ENCODE data around the gene ZNF823. TPM values are rescaled to one million over a fixed set of nuclear protein-coding genes. Genes with fewer than 3 reads are reported as not detected.

Gene ZNF823
- total and polyA plus RNA-seq, 2 of the 13 experiments (the other 11 are each of a cell fraction or from before 2014, with no cell fraction given): 5.7 to 11.7 TPM

DNA sequence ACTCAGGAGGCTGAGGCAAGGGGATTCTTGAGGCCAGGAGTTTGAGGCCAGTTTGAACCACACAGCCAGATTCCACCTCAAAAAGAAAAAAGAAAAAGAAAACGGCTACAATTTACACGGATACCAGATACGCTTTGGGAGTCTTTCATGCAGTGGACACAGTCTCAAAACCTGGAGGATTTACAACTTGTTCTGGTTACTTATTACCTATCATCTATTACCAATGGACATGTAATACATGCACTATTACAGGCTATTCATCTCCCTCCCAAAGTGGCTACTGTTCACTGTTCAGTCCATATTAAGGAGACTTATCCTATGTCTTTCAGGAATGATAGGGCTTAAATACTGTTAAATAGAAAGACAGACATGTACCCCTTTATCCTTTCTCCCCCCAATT is 33.3 kb downstream of the ZNF823 start (continued):
- TF ChIP-seq, protein P1, sequence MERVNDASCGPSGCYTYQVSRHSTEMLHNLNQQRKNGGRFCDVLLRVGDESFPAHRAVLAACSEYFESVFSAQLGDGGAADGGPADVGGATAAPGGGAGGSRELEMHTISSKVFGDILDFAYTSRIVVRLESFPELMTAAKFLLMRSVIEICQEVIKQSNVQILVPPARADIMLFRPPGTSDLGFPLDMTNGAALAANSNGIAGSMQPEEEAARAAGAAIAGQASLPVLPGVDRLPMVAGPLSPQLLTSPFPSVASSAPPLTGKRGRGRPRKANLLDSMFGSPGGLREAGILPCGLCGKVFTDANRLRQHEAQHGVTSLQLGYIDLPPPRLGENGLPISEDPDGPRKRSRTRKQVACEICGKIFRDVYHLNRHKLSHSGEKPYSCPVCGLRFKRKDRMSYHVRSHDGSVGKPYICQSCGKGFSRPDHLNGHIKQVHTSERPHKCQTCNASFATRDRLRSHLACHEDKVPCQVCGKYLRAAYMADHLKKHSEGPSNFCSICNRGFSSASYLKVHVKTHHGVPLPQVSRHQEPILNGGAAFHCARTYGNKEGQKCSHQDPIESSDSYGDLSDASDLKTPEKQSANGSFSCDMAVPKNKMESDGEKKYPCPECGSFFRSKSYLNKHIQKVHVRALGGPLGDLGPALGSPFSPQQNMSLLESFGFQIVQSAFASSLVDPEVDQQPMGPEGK (CRISPR knock-in tag; IDR thresholded peaks at IDR 0.05): no peak

DNA sequence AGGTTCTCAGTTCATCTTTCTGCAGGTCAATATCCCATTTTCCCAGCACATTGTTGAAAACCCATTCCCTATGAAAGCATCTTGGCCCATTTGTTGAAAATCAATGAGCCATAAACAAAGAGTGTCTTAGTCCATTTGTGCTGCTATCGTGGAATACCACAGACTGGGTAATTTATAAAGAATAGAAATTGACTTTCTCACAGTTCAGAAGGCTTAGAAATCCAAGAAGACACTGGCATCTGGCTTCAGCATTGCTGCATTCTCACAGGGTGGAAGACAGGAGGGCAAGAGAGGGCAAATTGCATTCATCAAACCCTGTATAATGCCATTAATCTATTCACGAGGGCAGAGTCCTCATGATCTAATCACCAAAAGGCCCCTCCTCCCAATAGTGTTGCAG is 34.1 kb downstream of the ZNF823 start:
- H3K9ac ChIP-seq (ENCODE audit: insufficient read depth, low read depth, low read length): no peak overlapping the region
- intact Hi-C loops (cut with micrococcal nuclease; ENCODE audit: unreplicated experiment) (loop anchor here (5.0 kb wide), 1 partner anchor 33 kb away; the partner anchor contains the start of gene ZNF823), in situ Hi-C loops (cut with HindIII; ENCODE audit: extremely low pct_ligation_motif_present, low pct_unique_long_range_greater_than_20kb) (no loop called here)
- H3K36me3 ChIP-seq (replicated peaks in 1 of 2; ENCODE audit: control insufficient read depth in 1 of 2, insufficient read depth in 2 of 2, low read length in 2 of 2): no peaks in the 10 kb centered on the region
- TF ChIP-seq FOXP1 (IDR thresholded peaks at IDR 0.05) (no peak), FOXP1 (CRISPR knock-in tag; IDR thresholded peaks at IDR 0.05) (no peak), REL (CRISPR knock-in tag; conservative IDR thresholded peaks at IDR 0.05) (no peak), NRL (CRISPR knock-in tag; IDR thresholded peaks at IDR 0.05; ENCODE audit: borderline replicate concordance) (no peak), ZNF101 (CRISPR knock-in tag; IDR thresholded peaks at IDR 0.05; ENCODE audit: borderline replicate concordance, low read depth) (no peak), HOXA9 (CRISPR knock-in tag; IDR thresholded peaks at IDR 0.05; ENCODE audit: borderline replicate concordance) (no peak), ZNF468 (CRISPR knock-in tag; IDR thresholded peaks at IDR 0.05) (no peak), MED1 (CRISPR knock-in tag; IDR thresholded peaks at IDR 0.05) (no peak), TCF7 (IDR thresholded peaks at IDR 0.05; ENCODE audit: low read depth) (no peak)
- ChIA-PET POLR2A (interaction anchor here (1.5 kb wide), 1 partner anchor 10 kb away, joined by 4 read pairs; no protein-coding TSS in a partner anchor), CTCF (ENCODE audit: low intra/inter-chr PET ratio, low total read pairs) (no interaction called here)
- no peaks in the 10 kb centered on the region for H3K9me3 ChIP-seq (ENCODE audit: low read length)
- no peak overlapping the region for H3K4me3 ChIP-seq (replicated peaks in 1 of 3; ENCODE audit: insufficient read depth in 1 of 3, low read depth in 2 of 3, low read length in 3 of 3)
- peaks cover 46% of the 10 kb centered on the region for H3K4me1 ChIP-seq (ENCODE audit: insufficient read depth, low read length)
- no peak overlapping the region for H3K4me2 ChIP-seq (ENCODE audit: low read depth, low read length)
- WGBS (ENCODE audit: low lambda C conversion rate): 24% methylated on average over 2 of the region's 2 CpGs
- DNase-seq (ENCODE audit: low spot score) (no peak), FAIRE-seq (no peak), ATAC-seq (no peak)
- H3K27ac ChIP-seq (ENCODE audit: extremely low read length, insufficient read depth, low read length): no peak overlapping the region
- BruUV-seq (replicated peaks): no TSS peak
- H3K27me3 ChIP-seq (ENCODE audit: control insufficient read depth in 1 of 2, insufficient read depth in 2 of 2, low read length in 2 of 2): peaks cover 0 to 3% of the 10 kb centered on the region in 2 experiments; a peak in 1 of 5 replicates
- H2AFZ ChIP-seq (ENCODE audit: low read length): no peak overlapping the region
- H3K79me2 ChIP-seq (ENCODE audit: insufficient read depth, low read length): no peaks in the 10 kb centered on the region
- no peaks in the 10 kb centered on the region for H4K20me1 ChIP-seq (ENCODE audit: insufficient read depth, low read length)
